HG02623 (cell line): ENCODE measurements around the gene LINC00305.

Source experiments
- ATAC-seq: cut with Tn5 transposase; IDR thresholded peaks from one replicate; pipeline ENCODE4 v1.9.1; 2021; ENCODE audit warnings: moderate library complexity; ENCODE audit not compliant: unreplicated experiment

Gene LINC00305

GRCh38 chr18:64148988-64149387 is at the start of gene LINC00305:
LINC00305 (minus strand) TSS chr18:64149088.
- ATAC-seq, result no peak

DNA sequence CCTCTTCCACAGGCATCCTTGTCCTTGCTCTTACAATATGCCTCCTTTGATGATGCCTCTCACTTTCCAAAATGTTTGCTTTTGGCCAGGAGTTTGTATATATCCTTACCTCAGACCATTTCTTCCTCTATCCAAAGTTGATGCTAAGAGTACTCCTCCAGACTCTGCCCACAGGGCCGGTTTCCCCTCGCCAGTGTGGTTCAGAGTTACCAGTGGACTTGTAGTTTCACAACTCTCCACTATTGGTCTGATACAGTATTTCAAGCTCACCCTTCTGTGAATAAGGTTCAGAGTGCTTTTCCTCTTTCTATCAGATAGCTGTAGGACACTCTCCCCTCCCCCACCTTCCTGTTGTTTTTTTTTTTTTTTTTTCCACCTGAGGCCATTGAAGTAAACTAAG is 42.2 kb upstream of the LINC00305 start:
- no peak for ATAC-seq

GRCh38 chr18:64185987-64186386 is 37.1 kb upstream of the LINC00305 start:
- no peak for ATAC-seq

DNA sequence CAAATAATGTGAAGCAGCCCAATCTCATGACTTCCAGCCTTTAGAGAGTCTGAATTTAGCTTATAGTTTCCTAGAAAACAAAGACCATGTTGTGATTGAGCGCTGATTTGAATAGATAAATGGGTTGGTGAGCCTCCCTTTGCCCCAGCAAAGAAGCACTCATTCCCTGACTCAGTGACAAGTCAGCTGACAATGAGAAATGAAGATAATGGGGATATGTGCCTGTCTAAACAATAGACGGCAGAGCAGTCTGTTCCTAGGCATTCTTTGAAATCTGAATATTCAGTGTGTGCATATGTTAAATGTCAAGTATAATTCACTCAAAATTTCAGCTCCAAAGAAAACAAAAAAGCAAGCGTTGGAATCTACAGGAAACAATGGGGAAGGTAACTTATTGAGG is 34.8 kb upstream of the LINC00305 start:
- no peak for ATAC-seq

DNA sequence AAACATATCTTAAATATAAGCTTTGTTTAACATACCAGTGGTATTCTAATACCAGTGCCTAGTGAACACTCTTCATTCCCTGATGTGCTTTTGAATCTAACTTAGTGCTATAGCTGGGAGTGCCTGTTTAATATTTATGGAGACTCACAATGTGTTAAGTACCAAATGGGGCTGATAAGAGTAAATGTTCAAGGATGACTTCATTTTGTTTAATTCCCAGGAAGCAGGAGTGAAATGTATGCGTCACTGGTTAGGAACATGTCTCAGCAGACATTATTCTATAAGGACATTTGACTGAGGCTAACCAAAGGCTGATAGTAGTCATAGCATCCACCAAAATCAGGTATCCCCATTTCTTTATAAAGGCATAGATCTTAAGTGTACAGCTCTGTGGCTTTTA is 31.7 kb upstream of the LINC00305 start:
- no peak for ATAC-seq

DNA sequence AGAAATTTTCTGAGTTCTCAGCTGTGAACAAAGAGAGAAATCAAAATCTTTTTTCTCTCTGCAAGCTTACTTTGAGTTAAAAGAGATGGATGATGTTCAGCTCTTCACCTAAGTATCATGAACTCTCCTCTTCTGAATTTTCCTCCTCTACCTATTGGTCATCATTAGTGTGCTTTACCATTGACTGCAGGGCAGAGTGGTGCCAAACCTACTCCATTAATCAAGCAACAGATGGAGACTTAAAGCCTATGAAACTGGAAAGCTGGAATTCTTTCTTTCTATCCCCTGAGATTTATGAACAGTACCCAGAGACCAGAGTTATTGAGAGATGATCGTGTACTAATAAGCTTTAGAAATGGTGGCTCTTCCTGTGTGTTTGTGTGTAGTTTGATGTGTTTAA is 31.3 kb upstream of the LINC00305 start:
- ATAC-seq, result no peak

- ATAC-seq, result no peak
Observed at GRCh38 chr18:64179556-64180080, 30.7 kb upstream of the LINC00305 start.

GRCh38 chr18:64178860-64179259 is 30.0 kb upstream of the LINC00305 start:
- ATAC-seq, result no peak

DNA sequence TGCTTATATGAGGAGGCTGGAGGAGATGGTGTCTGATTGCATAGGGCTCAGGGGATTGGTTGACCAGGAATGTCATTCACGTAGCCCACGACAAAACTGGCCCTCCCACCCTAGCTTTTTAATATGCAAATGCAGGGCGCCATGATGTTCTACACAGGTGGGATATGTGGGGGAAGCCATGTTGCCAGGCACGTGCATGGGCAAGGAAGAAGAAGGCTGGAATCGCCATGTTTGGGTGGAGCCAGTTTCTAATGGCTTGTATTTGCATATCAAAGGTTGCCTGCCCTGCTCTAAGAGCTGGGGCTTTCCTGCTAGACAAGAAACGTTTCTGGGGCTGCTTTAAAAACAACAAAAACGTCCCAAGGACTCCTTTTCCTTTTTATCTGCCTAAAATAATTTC is 26.5 kb upstream of the LINC00305 start:
- no peak for ATAC-seq

DNA sequence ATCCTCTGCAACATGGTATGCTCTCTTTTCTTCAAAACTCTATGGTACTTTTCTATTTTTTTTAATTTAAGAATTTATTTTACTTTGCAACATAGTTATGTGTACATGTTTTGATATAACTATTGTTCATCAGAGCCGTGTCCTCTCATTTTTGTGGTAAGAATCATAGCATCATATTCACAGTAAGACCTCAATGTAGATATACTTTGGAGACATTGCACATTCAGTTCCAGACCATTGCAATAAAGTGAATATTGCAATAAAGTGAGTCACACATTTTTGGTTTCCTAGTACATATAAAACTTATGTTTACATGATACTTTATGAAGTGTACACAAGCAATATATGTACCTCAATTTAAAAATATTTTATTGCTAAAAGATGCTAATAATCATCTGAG is 22.7 kb upstream of the LINC00305 start:
- ATAC-seq, result no peak

GRCh38 chr18:64167408-64167925 is 18.6 kb upstream of the LINC00305 start:
- ATAC-seq, result no peak

DNA sequence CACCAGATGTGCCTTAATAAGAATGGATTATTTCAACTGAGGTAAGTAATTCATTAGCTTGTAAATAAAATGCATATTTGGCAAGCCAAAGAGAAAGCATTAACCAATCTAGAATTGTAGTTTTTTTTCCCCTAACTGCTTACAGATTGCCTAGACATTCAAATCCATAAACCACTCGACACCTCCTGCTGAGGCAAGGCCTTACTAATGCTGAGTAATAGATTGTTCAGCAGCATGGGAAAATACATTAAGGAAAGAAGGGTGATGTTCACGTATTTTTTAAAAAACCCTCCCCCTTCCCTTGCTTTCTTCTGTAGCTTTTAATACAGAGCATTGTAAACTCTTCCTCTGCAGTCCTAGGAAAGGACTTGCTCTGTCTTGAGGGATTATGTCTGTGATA is 17.0 kb upstream of the LINC00305 start:
- no peak for ATAC-seq

DNA sequence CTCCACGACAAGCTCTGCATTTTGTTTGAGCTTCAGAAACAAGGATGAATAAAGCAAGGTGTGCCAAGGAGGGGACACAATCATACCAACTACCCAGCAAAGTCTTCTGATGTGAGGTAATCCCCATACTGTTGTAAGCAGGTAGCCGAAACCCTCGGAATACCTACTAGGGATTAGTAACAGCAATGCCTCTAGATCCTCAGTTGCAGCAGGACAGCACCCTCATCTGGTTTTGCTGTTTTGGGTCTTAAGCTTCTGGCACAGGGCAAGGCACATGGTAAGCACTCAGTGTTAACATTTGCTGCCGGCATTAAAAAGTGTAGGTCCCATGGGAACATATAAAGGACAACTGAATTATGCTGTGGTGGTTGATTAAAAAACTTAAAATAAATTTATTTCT is 16.0 kb upstream of the LINC00305 start:
- ATAC-seq, result no peak

- no peak for ATAC-seq
Observed at GRCh38 chr18:64149916-64150438, 1.1 kb upstream of the LINC00305 start.

DNA sequence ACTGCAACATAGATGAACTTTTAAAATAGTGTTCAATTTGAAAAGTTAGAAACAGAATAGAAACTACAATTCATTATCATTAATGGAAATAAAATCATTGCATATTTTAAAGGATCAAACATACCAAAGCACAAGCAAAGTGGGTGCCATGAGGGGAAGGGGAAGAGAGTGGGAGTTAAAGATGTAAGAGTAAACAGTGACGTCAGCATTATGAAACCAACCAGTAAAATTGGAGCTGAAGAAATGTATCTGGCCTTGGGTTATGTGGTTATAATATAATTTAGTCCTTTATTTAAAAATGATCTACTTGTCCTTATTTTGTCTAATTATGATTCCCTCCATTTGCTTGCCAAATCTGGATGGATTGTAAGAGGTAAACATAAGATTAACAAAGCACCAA is 6.0 kb downstream of the LINC00305 start:
- no peak for ATAC-seq

- ATAC-seq, result no peak
Observed at GRCh38 chr18:64137914-64138313, 11.0 kb downstream of the LINC00305 start.

- no peak for ATAC-seq
Observed at GRCh38 chr18:64134044-64134747, 14.7 kb downstream of the LINC00305 start.

GRCh38 chr18:64132871-64133270 is 16.0 kb downstream of the LINC00305 start:
- no peak for ATAC-seq

DNA sequence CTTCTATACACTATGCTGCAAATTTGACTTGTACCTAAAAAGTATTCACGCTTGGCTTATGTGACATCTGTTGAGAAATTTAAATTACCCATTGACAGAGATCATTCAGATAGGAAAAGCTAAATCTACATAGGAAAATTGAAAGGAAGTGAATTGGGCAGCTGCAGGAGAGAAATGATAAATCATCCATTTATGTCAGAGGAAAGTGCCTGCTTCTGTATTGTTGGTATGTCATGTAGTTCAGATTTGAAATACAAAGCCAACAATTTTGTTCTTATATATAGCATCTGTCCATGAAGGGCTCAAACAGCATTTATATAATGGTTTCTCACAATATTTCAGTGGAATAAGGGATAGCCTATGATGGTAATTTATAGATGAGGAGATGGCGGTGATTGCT is 17.6 kb downstream of the LINC00305 start:
- no peak for ATAC-seq

DNA sequence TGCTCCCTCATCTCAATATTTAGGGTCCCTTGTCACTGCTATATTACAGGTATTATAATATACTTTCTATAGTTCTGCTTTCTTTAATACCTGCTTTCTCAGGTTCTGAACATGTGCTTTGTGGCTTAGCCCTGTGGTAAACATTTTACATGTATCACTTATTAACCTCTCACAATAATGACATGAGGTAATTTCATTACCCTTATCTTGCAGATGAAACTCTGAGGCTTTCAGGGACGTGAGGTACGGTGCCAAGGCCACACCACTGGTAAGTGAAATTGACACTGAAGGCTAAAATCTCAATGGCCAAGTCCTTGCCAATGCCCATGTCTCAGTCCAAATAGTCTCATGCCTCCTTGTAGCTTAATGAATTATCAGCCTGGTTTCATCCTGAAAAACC is 21.7 kb downstream of the LINC00305 start:
- ATAC-seq, result no peak

DNA sequence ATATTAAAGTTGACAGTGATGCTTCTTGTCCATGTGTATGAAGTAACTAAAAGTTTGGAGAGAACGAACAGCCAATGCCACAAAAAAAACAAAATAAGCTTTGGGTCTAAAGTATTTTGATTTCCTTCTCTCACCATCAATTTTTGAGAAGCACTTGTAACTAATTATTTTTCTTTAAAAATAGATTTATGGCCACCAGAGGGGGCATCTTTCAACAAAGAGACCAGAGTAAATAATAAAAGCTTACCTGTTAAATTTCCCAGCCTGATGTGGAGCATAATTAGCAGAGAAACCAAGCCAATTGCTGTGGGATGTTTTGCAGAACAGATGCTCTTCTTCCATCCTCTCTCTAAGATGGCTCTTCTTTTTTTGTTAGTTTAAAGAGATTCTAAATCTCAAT is 29.0 kb downstream of the LINC00305 start:
- ATAC-seq, result no peak

GRCh38 chr18:64118406-64118805 is 30.5 kb downstream of the LINC00305 start:
- no peak for ATAC-seq
